Ureter (tissue), 1 donor: ENCODE data around the gene SYTL3. TPM values are rescaled to one million over a fixed set of nuclear protein-coding genes. Genes with fewer than 3 reads are reported as not detected.
"Not testable (repeated sequence)": the region's sequence is repeated elsewhere in the genome, so short reads cannot be mapped to it uniquely, and the experiment has no call there.

Experiments
- DNase-seq: peaks from one replicate; pipeline ENCODE4 v3.0.0-alpha.2; 2020; ENCODE audit warnings: low spot score
- total RNA-seq: library from RNA; stranded (reverse); gene quantifications from one replicate; pipeline ENCODE4 v1.2.4, GENCODE V29; 2023
- donor health status: DM: yes; HTN: yes; CAD: no.

Gene SYTL3
- total RNA-seq, 1 donor from 2014 or later, result 8.7 TPM

DNA sequence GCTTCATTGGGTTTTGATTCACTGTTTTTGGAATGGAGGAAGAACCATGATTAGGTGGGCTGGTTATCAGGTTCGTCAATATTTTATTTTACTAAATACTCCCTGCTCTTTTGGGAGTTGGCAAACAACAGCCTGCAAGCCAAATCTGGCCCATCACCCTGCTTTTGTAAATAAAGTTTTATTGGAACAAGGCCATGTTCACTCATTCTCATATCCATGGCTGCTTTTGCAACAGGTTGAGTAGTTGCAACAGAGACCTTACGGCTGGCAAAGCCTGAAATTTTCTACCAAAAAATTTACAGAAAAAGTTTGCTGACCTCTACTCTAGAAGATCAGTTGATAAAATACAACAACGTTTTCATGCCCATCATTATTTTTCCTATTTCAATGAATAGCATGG, 45.1 kb downstream of the SYTL3 start:
- DNase-seq, result no peak

DNA sequence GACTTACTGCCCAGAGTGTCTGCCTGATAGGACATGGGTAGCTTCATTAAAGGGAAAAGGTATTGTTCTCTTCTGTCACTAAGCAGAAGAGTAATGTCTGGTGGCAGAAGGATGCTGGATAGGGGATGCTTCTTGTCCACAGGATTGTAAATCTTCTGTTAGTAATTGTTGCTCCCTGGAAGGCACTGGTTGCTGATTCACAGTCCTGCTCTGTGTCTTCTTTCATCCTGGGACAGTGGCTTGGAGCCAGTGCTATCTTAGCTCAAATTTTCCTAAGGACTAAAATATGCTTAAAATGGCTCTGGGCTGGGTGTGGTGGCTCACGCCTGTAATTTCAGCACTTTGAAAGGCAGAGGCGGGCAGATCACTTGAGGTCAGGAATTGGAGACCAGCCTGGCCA, 48.0 kb downstream of the SYTL3 start:
- DNase-seq, result peak; percentile 12

DNA sequence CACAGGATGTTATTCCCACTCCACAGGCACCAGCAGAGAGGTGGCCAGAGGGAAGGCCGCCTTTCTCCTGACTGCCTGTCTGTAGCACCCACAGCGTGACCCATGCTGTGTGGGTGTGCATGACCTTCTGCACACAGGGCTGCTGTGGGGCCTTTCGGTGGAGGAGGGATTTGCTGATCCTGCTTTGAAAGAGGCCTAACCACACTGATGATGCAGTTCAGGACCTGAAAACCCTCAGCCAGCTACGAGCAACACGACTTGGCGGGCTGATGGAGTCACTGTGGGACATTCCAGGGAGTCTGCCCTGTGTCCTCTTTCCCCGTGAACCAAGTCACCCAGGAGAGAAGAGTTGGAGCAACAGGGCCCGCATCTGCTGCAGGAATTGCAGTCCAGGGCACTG, 49.1 kb downstream of the SYTL3 start:
- no peak for DNase-seq

DNA sequence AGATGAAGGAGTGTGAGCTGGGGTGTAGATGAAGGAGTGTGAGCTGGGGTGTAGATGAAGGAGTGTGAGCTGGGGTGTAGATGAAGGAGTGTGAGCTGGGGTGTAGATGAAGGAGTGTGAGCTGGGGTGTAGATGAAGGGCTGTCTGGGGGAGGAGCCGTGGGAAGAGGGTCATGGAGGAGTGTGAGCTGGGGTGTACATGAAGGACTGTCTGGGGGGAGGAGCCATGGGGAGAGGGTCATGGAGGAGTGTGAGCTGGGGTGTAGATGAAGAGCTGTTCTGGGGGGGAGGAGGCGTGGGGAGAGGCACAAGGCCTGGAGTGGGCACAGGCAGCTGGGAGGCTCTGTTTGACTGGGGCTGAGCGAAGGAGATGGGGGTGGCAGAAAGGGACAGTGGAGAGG, 51.4 kb downstream of the SYTL3 start:
- not testable (repeated sequence) for DNase-seq

DNA sequence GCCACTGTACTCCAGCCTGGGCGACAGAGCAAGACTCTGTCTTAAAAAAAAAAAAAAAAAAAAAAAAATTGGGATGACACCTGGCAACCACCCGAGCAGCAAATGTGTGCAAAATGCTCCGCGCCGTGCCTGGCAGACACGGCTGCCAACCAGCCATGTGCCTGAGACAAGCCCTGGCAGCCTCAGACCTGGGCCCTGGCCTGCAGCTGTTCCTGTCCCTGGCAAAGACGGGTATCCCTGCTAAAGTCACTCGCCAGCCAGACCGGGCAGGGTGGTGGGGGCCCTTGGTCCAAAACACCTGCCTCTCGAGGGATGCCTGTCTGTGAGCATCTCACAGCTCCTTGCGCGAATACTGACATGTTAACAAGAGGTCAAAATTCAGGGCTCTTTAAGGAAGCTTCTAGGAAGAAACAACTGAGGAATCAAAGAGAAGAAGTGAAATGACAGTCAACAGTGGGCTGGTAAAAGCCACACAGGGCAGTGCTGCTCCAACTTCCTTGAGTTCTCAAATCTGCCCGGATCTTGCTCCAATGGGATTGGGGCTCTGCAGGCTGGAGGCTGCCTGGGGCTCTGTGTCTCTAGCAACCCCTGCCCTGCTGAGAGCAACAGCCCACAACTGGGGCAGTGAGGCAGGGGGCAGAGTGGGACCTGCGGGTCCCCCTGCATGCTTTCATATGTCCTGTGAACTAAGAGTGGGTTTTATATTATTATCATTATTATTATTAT, 53.4 kb downstream of the SYTL3 start:
- DNase-seq, result no peak

DNA sequence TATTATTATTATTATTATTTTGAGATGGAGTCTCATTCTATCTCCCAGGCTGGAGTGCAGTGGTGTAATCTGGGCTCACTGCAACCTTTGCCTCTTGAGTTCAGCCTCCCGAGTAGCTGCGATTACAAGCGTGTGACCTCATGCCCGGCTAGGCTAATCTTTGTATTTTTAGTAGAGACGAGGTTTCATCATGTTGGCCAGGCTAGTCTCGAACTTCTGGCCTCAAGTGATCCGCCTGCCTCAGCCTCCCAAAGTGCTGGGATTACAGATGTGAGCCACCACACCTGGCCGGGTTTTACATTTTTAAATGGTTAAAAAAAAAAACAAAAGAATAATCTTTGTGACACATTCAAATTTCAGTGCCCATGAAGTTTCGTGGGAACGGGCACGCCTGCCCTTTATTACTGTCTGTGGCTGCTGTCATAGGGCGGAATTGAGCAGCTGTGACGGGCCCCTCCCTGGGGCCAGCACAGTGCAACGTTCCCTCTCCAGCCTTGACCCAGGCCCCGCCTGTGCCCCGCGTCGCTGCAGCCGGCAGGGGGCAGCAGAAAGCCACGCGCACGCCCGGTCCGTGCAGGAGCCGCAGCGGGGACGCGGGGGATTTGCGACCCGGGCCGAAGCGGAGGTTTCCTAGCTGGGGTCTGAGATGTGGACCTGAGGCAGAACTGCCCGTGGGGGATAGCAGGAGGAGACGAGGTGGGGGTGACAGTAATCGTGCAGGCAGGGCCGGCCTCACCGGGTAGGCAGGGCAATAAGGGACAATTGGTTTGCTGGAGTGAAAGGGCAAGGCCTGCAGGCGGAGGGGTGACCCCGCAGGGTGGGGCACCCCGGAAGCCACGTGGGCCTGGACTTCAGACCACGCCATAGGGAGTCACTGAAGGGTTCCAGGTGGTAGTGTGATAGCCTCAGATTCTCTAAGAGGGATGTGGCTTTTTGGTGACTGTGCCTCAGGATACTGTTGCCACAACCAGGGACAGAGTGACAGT, 54.3 kb downstream of the SYTL3 start:
- peak; percentile 83 for DNase-seq

DNA sequence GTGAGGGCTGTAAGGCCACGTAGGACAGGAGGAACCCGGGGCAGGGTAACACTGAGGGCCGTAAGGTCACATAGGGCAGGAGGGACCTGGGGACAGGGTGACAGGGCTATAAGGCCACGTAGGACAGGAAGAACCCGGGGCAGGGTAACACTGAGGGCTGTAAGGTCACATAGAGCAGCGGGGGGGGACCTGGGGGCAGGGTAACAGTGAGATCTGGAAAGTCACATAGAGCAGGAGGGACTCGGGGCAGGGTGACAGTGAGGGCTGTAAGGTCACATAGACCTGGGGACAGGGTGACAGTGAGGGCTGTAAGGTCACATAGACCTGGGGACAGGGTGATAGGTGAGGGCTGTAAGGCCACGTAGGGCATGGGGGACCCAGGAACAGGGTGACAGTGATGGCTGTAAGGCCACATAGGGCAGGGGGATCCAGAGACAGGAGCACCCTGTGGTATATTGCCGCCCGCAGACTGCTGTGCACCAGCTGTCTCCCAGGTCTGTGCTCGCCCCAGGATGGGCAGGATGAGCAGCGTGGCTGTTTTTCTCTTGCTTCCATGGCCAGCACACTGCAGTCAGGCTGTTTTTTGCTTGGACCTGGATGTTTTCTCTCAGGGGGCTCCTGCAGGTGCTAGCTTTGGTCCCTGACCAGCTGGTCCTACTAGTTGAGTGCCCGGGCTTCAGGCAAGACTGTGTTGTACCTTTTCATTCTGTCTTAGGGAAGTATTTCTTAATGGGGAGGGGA, 55.7 kb downstream of the SYTL3 start:
- peak; percentile 40 for DNase-seq

DNA sequence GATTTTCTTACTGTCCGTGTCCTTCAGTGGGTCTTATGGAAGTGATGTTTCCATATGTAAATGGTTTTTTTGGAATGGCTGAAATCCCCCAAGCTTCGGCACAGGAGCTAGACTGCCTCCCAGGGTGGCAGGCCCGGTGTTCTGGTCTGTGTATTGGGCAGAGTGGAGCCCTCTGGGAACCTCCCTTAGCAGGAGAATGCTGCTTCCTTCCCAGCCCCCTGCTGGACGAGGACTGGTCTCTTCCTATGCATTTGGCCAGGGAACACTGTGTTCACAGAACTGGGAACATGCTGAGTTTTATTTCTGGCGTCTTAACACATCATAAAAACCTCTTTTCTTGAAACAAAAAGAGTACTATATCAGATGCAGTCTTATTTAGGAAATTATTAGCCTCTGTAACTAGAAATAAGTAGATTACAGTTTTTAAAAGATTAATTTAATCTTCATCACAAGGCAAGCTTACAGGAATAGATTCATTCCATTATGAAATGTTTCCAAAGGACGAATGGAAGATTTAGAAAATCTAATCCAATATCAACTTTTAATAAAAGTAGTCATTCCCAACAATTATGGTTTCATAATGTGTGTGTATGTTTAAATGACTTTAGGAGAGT, 56.6 kb downstream of the SYTL3 start:
- DNase-seq, result peak; percentile 62

DNA sequence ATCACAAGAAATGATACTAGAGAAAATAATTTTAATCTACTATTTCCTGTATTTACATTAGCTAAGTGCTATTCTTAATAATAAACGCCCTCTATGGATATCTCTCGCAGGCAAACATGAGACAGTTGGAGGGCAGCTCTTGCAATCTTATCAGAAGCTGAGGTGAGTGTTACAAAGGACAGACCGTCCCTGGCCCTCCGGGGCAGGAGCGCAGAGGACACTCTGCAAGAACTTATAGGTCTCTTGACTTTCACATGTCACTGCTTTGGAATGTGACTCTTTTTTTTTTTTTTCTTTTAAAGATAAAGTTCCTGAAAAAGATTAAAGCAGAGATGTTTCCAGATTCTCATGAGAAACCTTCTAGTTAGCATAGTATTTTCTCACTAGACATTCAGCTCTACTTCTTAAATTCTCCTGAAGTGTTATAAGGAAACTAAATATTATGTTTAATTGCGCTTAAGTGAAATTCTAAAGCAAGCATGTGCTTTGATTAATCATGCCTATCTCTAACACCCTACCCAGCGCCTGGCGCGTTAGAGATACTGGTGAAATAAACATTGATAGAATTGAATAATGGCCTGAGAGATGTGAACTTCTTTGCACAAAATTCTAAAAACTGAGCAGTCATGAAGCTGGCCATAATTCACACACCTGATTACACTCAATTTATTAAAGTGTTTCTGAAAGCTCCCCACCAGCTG, 57.4 kb downstream of the SYTL3 start:
- no peak for DNase-seq

DNA sequence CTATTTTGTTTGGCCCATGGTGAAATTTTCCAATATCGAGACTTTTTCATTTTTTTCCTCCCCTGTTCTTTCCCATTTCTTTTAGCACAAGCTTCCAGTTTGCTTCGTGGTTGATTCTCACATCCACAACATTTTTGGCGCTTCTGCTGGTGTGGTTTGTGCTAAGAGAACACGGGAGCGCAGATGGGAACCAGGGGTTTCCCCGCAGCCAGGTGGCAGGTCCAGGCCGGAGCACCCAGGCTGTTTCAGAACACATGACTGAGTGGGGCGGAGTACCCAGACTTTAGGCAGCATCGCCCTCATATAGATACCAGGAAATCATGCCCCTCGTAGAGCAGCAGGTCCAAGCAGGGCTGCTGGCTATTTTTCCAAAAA, 58.0 kb downstream of the SYTL3 start:
- peak; percentile 68 for DNase-seq

DNA sequence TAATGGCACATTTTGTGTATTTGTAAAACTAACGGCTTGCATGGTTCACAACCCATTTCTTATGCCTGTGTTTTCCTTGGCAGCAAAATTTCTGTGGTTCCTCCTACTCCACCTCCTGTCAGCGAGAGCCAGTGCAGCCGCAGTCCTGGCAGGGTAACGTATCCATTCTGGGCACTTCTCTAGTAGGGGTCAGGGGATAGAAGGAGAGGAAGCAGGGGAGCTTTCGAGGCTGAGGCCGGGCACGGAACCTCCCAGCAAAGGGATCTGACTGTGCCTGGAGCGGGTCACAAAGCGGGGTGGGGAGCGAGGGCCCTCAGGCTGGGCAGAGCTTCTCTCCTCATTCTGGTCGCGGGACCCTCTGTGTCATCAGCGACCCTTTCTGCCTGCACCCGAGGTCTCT, 58.4 kb downstream of the SYTL3 start:
- DNase-seq, result peak; percentile 63

DNA sequence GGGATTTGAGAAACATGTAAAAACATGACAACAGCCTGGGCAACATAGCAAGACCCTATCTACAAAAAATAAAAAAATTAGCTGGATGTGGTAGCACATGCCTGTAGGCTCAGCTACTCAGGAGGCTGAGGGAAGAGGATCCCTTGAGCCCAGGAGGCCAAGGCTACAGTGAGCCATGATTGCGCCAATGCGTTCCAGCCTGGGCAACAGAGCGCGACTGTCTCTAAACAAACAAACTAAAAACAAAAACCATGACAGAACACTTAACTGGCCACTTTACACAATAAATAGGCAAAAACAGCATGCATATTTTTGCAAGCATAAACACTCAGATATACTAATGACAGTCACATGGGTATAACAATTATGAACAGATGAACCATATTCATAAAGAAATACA, 60.0 kb downstream of the SYTL3 start:
- DNase-seq, result no peak

DNA sequence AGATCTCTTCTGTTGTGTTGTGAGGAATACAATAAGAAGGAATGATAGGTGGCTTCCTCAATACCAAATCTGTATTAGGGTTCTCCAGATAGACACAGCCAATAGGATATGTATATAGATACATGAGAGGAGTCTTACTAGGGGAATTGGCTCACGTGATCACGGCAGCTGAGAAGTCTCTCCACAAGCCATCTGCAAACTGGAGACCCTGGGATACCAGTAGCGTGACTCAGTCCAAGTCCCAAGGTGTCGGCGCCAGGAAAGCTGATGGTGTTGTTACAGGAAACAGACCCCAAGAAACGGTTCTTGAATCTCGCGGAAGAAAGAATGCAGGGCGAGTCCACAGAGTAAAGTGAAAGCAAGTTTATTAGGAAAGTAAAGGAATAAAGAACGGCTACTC, 61.4 kb downstream of the SYTL3 start:
- DNase-seq, result no peak

DNA sequence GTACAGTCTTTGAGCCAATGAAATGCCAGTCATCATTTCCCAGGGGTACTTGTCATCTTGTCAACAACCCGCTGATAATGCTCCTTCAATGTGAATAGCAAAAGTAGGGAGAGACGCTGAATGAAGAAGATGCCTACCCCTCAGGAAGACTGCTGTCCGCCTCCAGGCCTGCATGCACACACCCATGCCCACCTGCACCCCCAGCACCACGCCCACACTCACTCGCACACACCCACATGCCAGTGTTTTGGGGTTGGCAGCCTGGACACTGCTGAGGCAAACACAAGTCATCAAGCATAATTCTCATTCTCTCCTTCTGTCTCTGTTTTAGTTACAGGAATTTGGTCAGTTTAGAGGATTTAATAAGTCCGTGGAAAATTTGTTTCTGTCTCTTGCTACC, 63.6 kb downstream of the SYTL3 start:
- no peak for DNase-seq

DNA sequence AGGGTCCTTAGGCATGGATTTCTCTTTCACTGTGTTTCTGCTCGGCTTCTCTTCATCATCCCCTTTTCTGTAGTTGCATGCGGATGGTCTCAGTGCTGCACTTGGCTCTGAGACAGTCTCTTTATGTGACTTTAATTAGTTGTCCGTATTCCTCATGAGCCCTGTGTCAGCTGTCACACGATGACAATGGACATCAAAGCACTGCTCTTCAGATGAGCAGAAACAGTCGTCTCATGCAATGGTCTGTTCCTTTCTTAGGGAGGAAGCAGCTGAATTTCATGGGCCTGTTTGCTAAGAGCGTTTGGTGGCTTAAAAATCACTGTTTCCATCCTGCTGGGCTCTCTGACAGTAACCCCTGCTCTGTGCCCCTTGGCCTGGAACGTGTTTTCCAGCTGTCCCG, 64.9 kb downstream of the SYTL3 start:
- no peak for DNase-seq

DNA sequence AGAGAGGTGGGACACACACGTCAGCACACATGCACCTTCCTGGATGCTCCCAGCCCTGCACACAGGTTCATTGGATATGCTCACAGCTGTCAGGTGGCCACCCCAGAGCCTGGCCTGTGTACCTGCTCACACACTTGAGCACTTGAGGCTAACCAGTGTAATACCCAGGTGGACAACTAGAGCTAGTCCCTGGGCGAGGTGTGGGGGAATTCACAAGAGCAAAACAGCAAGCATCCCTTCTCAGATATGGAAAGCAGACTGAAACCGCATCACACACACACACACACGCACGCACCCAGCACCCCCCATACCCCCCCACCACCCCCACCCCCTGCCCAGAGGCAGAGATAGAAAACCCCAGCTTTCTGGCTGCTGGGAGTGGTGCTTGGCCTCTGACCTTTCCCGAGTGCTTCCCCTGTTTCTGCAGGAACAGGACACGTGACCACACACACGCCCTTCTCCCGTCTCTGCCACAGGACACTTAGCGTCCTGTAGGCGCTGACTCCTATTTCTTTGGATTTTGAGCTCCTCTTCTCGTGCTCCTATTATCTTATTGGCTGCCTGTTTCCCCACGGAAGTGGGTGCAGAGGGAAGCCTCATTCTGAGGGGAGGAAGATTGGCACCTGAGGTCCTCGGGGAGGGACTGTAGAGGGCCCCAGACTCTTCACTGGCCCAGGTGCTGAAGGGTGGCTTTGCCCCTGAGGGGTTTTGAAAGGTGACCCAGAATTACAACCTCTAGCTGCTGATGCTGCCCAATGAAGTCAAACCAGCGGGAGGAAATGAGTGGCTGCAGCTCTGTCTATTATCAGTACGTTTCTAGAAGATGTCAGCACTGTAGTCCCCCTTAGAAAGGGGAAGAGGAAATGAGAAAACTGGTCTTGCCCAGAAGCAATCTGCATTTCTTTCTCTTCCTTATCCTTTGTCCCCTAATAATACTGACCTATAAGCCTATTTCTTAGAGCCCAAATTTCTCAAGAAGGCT, 65.8 kb downstream of the SYTL3 start:
- DNase-seq, result no peak

DNA sequence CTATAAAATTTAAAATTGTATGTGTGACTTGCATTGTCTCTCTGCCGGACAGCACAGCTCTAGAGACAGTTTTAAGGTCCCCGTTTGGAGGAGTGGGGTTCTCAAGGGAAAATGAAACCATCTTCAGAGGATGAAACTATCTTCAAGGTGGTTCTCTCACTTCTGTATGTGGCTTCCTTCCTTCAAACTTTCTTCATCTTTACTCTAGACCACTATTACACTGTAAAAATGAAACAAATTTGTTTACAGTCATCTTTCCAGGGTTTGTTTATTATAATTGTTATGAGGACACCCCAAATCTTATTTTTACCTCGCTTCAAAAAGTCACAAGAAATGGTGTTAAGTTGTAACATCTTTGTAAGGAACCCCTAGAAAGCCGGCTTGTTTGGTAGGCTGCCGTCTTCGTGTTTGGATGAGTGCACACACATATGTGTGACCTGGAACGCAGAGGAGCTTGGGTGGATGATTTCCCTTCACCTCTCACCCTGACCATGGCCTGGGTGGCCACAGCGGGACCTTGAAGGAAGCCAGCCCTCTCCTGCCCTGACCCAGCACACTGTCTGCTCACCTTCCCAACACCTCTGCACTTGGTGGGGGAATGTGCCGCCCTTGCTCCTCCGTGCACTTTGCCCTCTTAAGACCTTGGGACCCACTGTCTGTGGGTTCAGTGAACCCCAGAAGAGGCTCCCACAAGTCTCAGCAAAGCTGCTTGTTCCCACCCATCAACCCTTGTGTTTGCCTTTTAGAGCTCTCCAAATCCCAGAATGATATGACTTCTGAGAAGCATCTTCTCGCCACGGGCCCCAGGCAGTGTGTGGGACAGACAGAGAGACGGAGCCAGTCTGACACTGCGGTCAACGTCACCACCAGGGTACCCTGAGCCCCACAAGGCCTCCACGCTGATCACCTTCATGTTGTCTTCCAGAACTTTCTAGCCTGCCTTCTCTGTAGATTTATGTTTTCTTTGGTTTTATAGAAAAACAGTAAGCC, 67.8 kb downstream of the SYTL3 start:
- DNase-seq, result no peak

DNA sequence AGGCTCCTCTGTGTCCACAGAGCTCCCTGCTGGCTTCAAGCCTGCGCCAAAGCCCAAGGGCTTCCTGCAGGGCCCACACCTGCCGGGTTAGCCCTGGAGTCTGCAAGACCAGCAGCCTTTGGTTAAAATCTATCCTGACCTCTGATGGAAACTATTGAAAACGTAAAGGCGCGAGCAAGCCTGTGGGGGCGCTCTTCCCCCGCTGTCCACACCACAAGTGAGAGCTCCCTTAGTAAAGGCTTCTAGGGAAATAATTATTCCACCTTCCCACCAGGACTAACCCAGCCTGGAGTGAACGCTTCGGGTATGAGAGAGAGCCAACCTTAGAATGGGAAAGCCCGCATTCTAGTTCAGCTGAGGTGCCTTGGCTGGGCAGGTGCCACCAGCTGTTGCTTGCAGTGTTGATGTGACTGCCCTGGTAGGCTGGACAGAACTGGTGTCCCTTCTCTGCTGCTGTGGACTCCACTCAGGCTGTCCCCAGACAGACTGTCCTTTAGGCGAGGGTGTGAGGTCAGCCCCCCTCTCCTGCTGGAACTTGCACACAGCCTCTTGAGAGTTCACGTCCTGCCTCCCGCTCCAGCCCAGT, 68.7 kb downstream of the SYTL3 start:
- DNase-seq, result no peak
